ENCODE results near the gene TEX28. TPM values are rescaled to one million over a fixed set of nuclear protein-coding genes. Genes with fewer than 3 reads are reported as not detected.

The TEX28 gene
- total RNA-seq, 1 donor from 2014 or later = not detected

GRCh38 chrX:154333116-154333515 is 38.2 kb upstream of the TEX28 start:
- no peak for DNase-seq (ENCODE audit: low spot score, unreplicated experiment)
- Mint-ChIP-seq H3K27me3 (no peaks in the 10 kb centered on the region), H3K9me3 (ENCODE audit: low read depth) (no peaks in the 10 kb centered on the region), H3K36me3 (ENCODE audit: insufficient read depth) (no peaks in the 10 kb centered on the region), H3K4me3 (ENCODE audit: low read depth) (no peak overlapping the region), H3K27ac (no peak overlapping the region), H3K4me1 (ENCODE audit: low read depth) (peaks cover 2% of the 10 kb centered on the region)
- TF ChIP-seq CTCF (IDR thresholded peaks at IDR 0.05; ENCODE audit: unreplicated experiment) = no peak

- H3K9me3 Mint-ChIP-seq (ENCODE audit: low read depth) = no peaks in the 10 kb centered on the region
- no peaks in the 10 kb centered on the region for H3K27me3 Mint-ChIP-seq
- no peak overlapping the region for H3K27ac Mint-ChIP-seq
- peaks cover 2% of the 10 kb centered on the region for H3K4me1 Mint-ChIP-seq (ENCODE audit: low read depth)
- H3K4me3 Mint-ChIP-seq (ENCODE audit: low read depth) = no peak overlapping the region
- TF ChIP-seq CTCF (IDR thresholded peaks at IDR 0.05; ENCODE audit: unreplicated experiment) = no peak
- no peak for DNase-seq (ENCODE audit: low spot score, unreplicated experiment)
- H3K36me3 Mint-ChIP-seq (ENCODE audit: insufficient read depth) = no peaks in the 10 kb centered on the region
Measured at GRCh38 chrX:154332561-154332960, 37.6 kb upstream of the TEX28 start.

- peaks cover 2% of the 10 kb centered on the region for H3K27me3 Mint-ChIP-seq
- peaks cover 8% of the 10 kb centered on the region for H3K4me1 Mint-ChIP-seq (ENCODE audit: low read depth)
- TF ChIP-seq CTCF (IDR thresholded peaks at IDR 0.05; ENCODE audit: unreplicated experiment) = no peak
- peaks cover 5% of the 10 kb centered on the region for H3K9me3 Mint-ChIP-seq (ENCODE audit: low read depth)
- H3K36me3 Mint-ChIP-seq (ENCODE audit: insufficient read depth) = no peaks in the 10 kb centered on the region
- H3K4me3 Mint-ChIP-seq (ENCODE audit: low read depth) = no peak overlapping the region
- DNase-seq (ENCODE audit: low spot score, unreplicated experiment) = no peak
- no peak overlapping the region for H3K27ac Mint-ChIP-seq
Measured at GRCh38 chrX:154329294-154329693, 34.4 kb upstream of the TEX28 start.

- H3K4me1 Mint-ChIP-seq (ENCODE audit: low read depth) = peaks cover 8% of the 10 kb centered on the region
- no peaks in the 10 kb centered on the region for H3K36me3 Mint-ChIP-seq (ENCODE audit: insufficient read depth)
- H3K27me3 Mint-ChIP-seq = peaks cover 2% of the 10 kb centered on the region
- no peak overlapping the region for H3K27ac Mint-ChIP-seq
- no peak for DNase-seq (ENCODE audit: low spot score, unreplicated experiment)
- no peak for TF ChIP-seq CTCF (IDR thresholded peaks at IDR 0.05; ENCODE audit: unreplicated experiment)
- H3K9me3 Mint-ChIP-seq (ENCODE audit: low read depth) = peaks cover 7% of the 10 kb centered on the region
- H3K4me3 Mint-ChIP-seq (ENCODE audit: low read depth) = no peak overlapping the region
Measured at GRCh38 chrX:154328646-154329045, 33.7 kb upstream of the TEX28 start.

- TF ChIP-seq CTCF (IDR thresholded peaks at IDR 0.05; ENCODE audit: unreplicated experiment) = no peak
- no peak overlapping the region for H3K4me3 Mint-ChIP-seq (ENCODE audit: low read depth)
- peaks cover 8% of the 10 kb centered on the region for H3K4me1 Mint-ChIP-seq (ENCODE audit: low read depth)
- H3K36me3 Mint-ChIP-seq (ENCODE audit: insufficient read depth) = no peaks in the 10 kb centered on the region
- DNase-seq (ENCODE audit: low spot score, unreplicated experiment) = no peak
- H3K27ac Mint-ChIP-seq = no peak overlapping the region
- H3K27me3 Mint-ChIP-seq = peaks cover 5% of the 10 kb centered on the region
- peaks cover 7% of the 10 kb centered on the region for H3K9me3 Mint-ChIP-seq (ENCODE audit: low read depth)
Measured at GRCh38 chrX:154327038-154327820, 32.3 kb upstream of the TEX28 start.
